ENCODE results near the gene PPP1R9B.

The PPP1R9B gene

DNA sequence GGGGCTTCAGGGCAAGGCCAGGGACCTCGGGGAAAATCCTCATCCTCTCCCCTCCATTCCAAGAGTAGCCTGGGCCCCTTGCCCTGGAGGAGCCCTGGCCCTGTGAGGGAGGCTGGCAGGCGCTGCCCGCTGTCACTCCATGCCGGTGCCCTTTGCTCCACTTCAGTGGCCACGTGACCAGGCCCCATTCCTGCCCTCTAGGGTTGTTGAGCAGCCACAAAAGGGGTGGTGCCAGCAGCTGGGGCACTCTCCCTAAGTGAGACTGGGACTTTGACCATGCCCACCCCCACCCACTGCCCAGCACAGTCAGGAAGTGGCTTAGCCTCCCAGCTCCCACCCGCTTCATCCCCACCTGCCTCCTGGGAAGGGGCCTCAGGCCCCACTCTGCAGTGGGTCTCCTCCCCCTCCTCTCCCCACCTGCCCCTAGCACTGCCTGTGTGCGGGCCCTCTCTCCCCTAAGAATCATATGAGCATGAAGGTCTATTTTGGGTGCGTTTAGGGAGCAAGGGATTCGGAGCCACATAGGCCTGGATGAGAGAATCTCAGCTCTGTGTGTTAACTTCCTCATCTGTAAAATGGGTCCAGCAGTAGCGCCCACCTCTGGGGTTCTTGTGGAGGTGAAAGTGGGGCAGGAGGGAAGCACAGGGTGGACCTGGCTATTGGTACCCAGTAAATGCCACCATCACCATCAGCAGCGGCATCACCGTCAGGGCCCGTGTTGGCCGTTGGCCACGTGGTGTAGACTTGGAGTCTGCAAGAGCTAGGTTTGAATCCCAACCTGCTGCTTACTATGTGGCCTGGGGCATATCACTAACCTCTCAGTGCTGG, 48.1 kb downstream of the PPP1R9B start:
- DNase-seq (ENCODE audit: low spot score), result no peak
- TF ChIP-seq, protein P1, sequence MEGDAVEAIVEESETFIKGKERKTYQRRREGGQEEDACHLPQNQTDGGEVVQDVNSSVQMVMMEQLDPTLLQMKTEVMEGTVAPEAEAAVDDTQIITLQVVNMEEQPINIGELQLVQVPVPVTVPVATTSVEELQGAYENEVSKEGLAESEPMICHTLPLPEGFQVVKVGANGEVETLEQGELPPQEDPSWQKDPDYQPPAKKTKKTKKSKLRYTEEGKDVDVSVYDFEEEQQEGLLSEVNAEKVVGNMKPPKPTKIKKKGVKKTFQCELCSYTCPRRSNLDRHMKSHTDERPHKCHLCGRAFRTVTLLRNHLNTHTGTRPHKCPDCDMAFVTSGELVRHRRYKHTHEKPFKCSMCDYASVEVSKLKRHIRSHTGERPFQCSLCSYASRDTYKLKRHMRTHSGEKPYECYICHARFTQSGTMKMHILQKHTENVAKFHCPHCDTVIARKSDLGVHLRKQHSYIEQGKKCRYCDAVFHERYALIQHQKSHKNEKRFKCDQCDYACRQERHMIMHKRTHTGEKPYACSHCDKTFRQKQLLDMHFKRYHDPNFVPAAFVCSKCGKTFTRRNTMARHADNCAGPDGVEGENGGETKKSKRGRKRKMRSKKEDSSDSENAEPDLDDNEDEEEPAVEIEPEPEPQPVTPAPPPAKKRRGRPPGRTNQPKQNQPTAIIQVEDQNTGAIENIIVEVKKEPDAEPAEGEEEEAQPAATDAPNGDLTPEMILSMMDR (IDR thresholded peaks at IDR 0.05; ENCODE audit: poor library complexity, severe bottlenecking), result no peak
- H3K36me3 ChIP-seq (ENCODE audit: low read depth), result peaks cover 6% of the 10 kb centered on the region; the same call in 1 of the 2 replicates
- H3K4me1 ChIP-seq (ENCODE audit: insufficient read depth, poor library complexity, severe bottlenecking), result peaks cover 5% of the 10 kb centered on the region
- H3K9me3 ChIP-seq (ENCODE audit: severe bottlenecking), result no peaks in the 10 kb centered on the region
- H3K4me3 ChIP-seq (ENCODE audit: severe bottlenecking), result no peak overlapping the region
- ATAC-seq (ENCODE audit: low read depth), result no peak
- H3K27ac ChIP-seq (ENCODE audit: poor library complexity, severe bottlenecking), result no peak overlapping the region
- H3K27me3 ChIP-seq (ENCODE audit: insufficient read depth, poor library complexity, severe bottlenecking), result no peaks in the 10 kb centered on the region

- H3K27me3 ChIP-seq (ENCODE audit: insufficient read depth, poor library complexity, severe bottlenecking), result no peaks in the 10 kb centered on the region
- TF ChIP-seq, protein P1 (IDR thresholded peaks at IDR 0.05; ENCODE audit: poor library complexity, severe bottlenecking), result no peak
- DNase-seq (ENCODE audit: low spot score) (no peak), ATAC-seq (ENCODE audit: low read depth) (peak; percentile 12; the same call in 2 of the 3 replicates)
- no peak overlapping the region for H3K4me3 ChIP-seq (ENCODE audit: severe bottlenecking)
- no peaks in the 10 kb centered on the region for H3K9me3 ChIP-seq (ENCODE audit: severe bottlenecking)
- H3K36me3 ChIP-seq (ENCODE audit: low read depth), result peaks cover 6% of the 10 kb centered on the region; the same call in 1 of the 2 replicates
- H3K4me1 ChIP-seq (ENCODE audit: insufficient read depth, poor library complexity, severe bottlenecking), result no peaks in the 10 kb centered on the region
- H3K27ac ChIP-seq (ENCODE audit: poor library complexity, severe bottlenecking), result no peak overlapping the region
Observed at GRCh38 chr17:50101346-50102163, 48.9 kb downstream of the PPP1R9B start.

- Histone ChIP-seq H3K4me3 (ENCODE audit: severe bottlenecking) (no peak overlapping the region), H3K9me3 (ENCODE audit: severe bottlenecking) (no peaks in the 10 kb centered on the region), H3K27ac (ENCODE audit: poor library complexity, severe bottlenecking) (no peak overlapping the region), H3K36me3 (ENCODE audit: low read depth) (0 out of 2 replicates have a peak, but pooled peaks cover 6% of the 10 kb centered on the region), H3K27me3 (ENCODE audit: insufficient read depth, poor library complexity, severe bottlenecking) (no peaks in the 10 kb centered on the region), H3K4me1 (ENCODE audit: insufficient read depth, poor library complexity, severe bottlenecking) (no peaks in the 10 kb centered on the region)
- TF ChIP-seq, protein P1 (IDR thresholded peaks at IDR 0.05; ENCODE audit: poor library complexity, severe bottlenecking), result no peak
- DNase-seq (ENCODE audit: low spot score) (no peak), ATAC-seq (ENCODE audit: low read depth) (no peak)
Observed at GRCh38 chr17:50100921-50101345, 49.5 kb downstream of the PPP1R9B start.

DNA sequence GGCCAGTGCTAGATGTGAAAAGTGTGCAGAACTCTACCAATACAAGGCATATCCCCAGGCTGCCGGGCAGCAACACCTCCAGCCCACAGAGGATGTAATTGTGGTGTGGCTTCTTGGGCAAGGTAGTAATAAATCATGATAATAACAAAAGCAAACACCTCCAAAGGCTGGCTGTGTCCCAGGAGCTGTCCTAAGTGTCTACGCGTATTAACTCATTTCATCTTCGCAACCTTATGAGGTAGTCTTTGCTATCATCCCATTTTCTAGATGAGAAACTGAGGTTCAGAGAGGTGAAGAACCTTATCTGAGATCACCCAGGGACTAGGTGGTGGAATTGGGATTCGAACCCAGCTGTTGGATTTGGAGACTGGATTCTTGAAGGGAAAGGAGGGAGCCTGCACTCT, 50.0 kb downstream of the PPP1R9B start:
- Histone ChIP-seq H3K27ac (ENCODE audit: poor library complexity, severe bottlenecking) (no peak overlapping the region), H3K4me3 (ENCODE audit: severe bottlenecking) (no peak overlapping the region), H3K36me3 (ENCODE audit: low read depth) (0 out of 2 replicates have a peak, but pooled peaks cover 6% of the 10 kb centered on the region), H3K27me3 (ENCODE audit: insufficient read depth, poor library complexity, severe bottlenecking) (no peaks in the 10 kb centered on the region), H3K9me3 (ENCODE audit: severe bottlenecking) (no peaks in the 10 kb centered on the region), H3K4me1 (ENCODE audit: insufficient read depth, poor library complexity, severe bottlenecking) (no peaks in the 10 kb centered on the region)
- no peak for DNase-seq (ENCODE audit: low spot score)
- ATAC-seq (ENCODE audit: low read depth), result no peak
- TF ChIP-seq, protein P1 (IDR thresholded peaks at IDR 0.05; ENCODE audit: poor library complexity, severe bottlenecking), result no peak

Data from RWPE2 (cell line).